Natural killer cell (primary cell): Measurements from ENCODE around the gene RUNX1. TPM values are rescaled to one million over a fixed set of nuclear protein-coding genes. Genes with fewer than 3 reads are reported as not detected.

Experiments used
- ATAC-seq, 3 donors: fragments of 150-1000 bp in 2 of 3; fragments of 200-7000 bp in 1 of 3; cut with Tn5 transposase; 1 replicate in 1 of 3; 2 replicates in 2 of 3; pipeline ENCODE4 v1.10.0; 2021; ENCODE audit warnings: mild to moderate bottlenecking in 2 of 3, moderate library complexity in 2 of 3
- DNase-seq, 2 donors: peaks; one replicate each; pipeline versions ENCODE4 v3.0.0 to v3.0.0-alpha.2; 2013 to 2021; ENCODE audit warnings: mixed read lengths in 1 of 2
- H3K27ac ChIP-seq: one replicate; pipeline ENCODE4 v1.5.1; 2013; ENCODE audit warnings: mild to moderate bottlenecking, low read length
- H3K27me3 ChIP-seq: one replicate; pipeline ENCODE4 v1.6.1; 2013; ENCODE audit warnings: low read length; ENCODE audit not compliant: control insufficient read depth, insufficient read depth
- H3K36me3 ChIP-seq: one replicate; pipeline ENCODE4 v1.6.1; 2013; ENCODE audit warnings: low read length; ENCODE audit not compliant: control insufficient read depth, insufficient read depth
- H3K4me1 ChIP-seq: one replicate; pipeline ENCODE4 v1.6.1; 2013; ENCODE audit warnings: low read length; ENCODE audit not compliant: control insufficient read depth, insufficient read depth
- H3K4me3 ChIP-seq: one replicate; pipeline ENCODE4 v1.5.1; 2013; ENCODE audit warnings: low read length
- H3K9me3 ChIP-seq: one replicate; pipeline ENCODE4 v1.6.1; 2013; ENCODE audit warnings: low read length; ENCODE audit not compliant: control insufficient read depth, insufficient read depth
- H3K27ac Mint-ChIP-seq, 2 donors: one replicate each; pipeline ENCODE4 v1.8.0; 2022; ENCODE audit warnings: mild to moderate bottlenecking in 2 of 2, mixed read lengths in 2 of 2, moderate library complexity in 1 of 2
- H3K27me3 Mint-ChIP-seq, 2 donors: one replicate each; pipeline ENCODE4 v1.8.0; 2022; ENCODE audit warnings: low read depth in 2 of 2, mixed read lengths in 2 of 2
- H3K36me3 Mint-ChIP-seq: one replicate; pipeline ENCODE4 v1.8.0; 2022; ENCODE audit warnings: mixed read lengths
- H3K4me1 Mint-ChIP-seq, 2 donors: one replicate each; pipeline ENCODE4 v1.8.0; 2022; ENCODE audit warnings: mixed read lengths in 2 of 2
- H3K4me3 Mint-ChIP-seq: one replicate; pipeline ENCODE4 v1.8.0; 2022; ENCODE audit warnings: mild to moderate bottlenecking, moderate library complexity, mixed read lengths
- H3K9me3 Mint-ChIP-seq, 2 donors: one replicate each; pipeline ENCODE4 v1.8.0; 2022; ENCODE audit warnings: mixed read lengths in 2 of 2
- WGBS: methylation state at CpG from one replicate; pipeline ENCODE4 v1.1.7; 2013; ENCODE audit warnings: missing lambda C conversion rate; ENCODE audit not compliant: insufficient coverage; 5-methylcytosine and 5-hydroxymethylcytosine counted together
- intact Hi-C: fragments of 100-400 bp; cut with micrococcal nuclease; formaldehyde crosslinking; loops from one replicate; pipeline ENCODE4 v1.14.2; 2022
- total RNA-seq, 4 donors: library from RNA; stranded (reverse); fragments of 120-200 nt in 1 of 4; gene quantifications; one replicate each; pipeline versions ENCODE4 v1.2.3 to v1.2.4, GENCODE V29; 2013 to 2022
- TF ChIP-seq, protein P1 (sequence below): fragments of 200-600 bp; IDR thresholded peaks from one replicate; pipeline ENCODE4 v1.8.0; 2022; ENCODE audit warnings: antibody characterized with exemption

The RUNX1 gene
- total RNA-seq, 3 donors from 2014 or later (not counting 1 experiment from before 2014, with no cell fraction given) = 62.1 to 171 (median 98.2) TPM

DNA sequence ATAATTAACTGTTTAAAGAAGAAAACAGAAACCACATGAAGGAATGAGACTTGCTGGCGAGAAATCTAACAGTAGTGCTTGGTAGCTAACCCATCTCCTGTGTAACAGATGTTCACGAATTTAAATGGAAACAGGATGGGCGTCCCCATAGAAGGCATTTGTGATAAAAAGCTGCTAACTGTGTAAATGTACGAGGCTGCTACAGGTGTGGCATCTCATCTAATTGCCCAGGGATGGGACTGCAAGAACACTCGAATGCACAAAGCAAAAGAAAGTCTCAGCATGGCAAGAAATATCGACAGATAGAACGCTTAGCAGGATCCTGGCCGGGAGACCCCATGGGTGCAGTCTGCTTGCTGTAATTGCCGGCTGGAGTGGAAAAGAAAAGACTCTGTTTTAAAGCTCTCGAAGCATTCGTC lies 112.7 kb downstream of the RUNX1 start:
- peak in 1 of 3 donors; percentile 38 for ATAC-seq

DNA sequence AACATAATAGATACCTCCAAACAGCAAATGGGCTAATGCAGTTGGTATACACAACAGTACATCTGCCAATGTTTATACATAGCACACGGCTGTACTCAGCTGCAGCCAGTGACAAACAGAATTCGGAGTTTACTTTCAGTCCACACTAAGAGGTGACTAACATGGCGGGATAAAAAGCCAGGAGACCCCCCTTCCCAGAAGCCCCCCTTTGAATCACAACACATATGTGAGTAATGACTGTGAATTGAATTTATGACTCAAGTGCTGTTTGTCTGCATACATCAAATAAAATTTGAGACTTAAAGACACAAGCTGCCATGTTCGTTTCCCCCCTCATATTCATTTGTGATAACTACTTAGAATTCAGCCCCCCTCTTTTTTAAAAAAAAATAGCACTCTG lies 113.2 kb downstream of the RUNX1 start:
- TF ChIP-seq, protein P1, sequence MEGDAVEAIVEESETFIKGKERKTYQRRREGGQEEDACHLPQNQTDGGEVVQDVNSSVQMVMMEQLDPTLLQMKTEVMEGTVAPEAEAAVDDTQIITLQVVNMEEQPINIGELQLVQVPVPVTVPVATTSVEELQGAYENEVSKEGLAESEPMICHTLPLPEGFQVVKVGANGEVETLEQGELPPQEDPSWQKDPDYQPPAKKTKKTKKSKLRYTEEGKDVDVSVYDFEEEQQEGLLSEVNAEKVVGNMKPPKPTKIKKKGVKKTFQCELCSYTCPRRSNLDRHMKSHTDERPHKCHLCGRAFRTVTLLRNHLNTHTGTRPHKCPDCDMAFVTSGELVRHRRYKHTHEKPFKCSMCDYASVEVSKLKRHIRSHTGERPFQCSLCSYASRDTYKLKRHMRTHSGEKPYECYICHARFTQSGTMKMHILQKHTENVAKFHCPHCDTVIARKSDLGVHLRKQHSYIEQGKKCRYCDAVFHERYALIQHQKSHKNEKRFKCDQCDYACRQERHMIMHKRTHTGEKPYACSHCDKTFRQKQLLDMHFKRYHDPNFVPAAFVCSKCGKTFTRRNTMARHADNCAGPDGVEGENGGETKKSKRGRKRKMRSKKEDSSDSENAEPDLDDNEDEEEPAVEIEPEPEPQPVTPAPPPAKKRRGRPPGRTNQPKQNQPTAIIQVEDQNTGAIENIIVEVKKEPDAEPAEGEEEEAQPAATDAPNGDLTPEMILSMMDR = no peak
- no peak overlapping the region for H3K4me3 ChIP-seq

More for the DNA sequence above, 112.7 kb downstream of the RUNX1 start:
- Histone ChIP-seq H3K4me3 (no peak overlapping the region), H3K27ac (peak overlapping the region; percentile 44), H3K9me3 (no peaks in the 10 kb centered on the region), H3K27me3 (no peaks in the 10 kb centered on the region), H3K4me1 (peaks cover 29% of the 10 kb centered on the region), H3K36me3 (no peaks in the 10 kb centered on the region)
- intact Hi-C loops = no loop called here
- H3K9me3 Mint-ChIP-seq = no peaks in the 10 kb centered on the region
- H3K4me3 Mint-ChIP-seq = peak overlapping the region; percentile 63
- H3K36me3 Mint-ChIP-seq = no peaks in the 10 kb centered on the region
- TF ChIP-seq, protein P1 = no peak
- WGBS = 31% methylated on average over 9 of the region's 11 CpGs
- peaks cover 70 to 90% of the 10 kb centered on the region in 2 donors for H3K4me1 Mint-ChIP-seq
- H3K27me3 Mint-ChIP-seq = no peaks in the 10 kb centered on the region
- peak in 1 of 2 donors; percentile 57 for DNase-seq
- peak overlapping the region; percentile 93 for H3K27ac Mint-ChIP-seq

DNA sequence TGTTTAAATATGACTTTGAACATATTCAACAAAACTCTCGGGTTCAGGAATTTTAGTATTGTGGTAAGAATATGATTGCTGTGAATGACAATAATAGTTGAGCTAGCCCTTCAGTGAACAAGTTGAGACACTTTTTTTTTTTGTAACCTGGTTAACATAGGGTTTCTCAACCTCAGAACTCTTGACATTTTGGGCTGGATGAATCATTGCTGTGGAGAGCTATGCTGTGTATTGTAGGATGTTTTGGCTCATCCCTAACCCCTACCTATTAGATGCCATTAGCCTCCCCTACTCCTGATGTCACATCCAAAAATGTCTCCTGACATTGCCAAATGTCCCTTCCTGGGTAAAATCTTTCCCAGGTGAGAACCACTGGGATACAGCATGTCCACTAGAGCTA lies 113.7 kb downstream of the RUNX1 start:
- Histone ChIP-seq H3K27ac (peak overlapping the region; percentile 24), H3K27me3 (no peaks in the 10 kb centered on the region), H3K4me1 (peaks cover 29% of the 10 kb centered on the region), H3K4me3 (no peak overlapping the region), H3K9me3 (no peaks in the 10 kb centered on the region), H3K36me3 (no peaks in the 10 kb centered on the region)
- H3K4me1 Mint-ChIP-seq = peaks cover 71 to 87% of the 10 kb centered on the region in 2 donors
- 40% methylated on average over 1 of the region's 1 CpG for WGBS
- ATAC-seq (peak; percentile 42 to 64 (median 60)), DNase-seq (peak in 1 of 2 donors; percentile 46)
- H3K27ac Mint-ChIP-seq = peak overlapping the region; percentile 93
- peak overlapping the region; percentile 78 for H3K4me3 Mint-ChIP-seq
- no peaks in the 10 kb centered on the region for H3K27me3 Mint-ChIP-seq
- intact Hi-C loops = loop anchor here (2.0 kb wide), 3 partner anchors 47 to 91 kb away; no protein-coding TSS in a partner anchor
- H3K36me3 Mint-ChIP-seq = no peaks in the 10 kb centered on the region
- H3K9me3 Mint-ChIP-seq = no peaks in the 10 kb centered on the region
- TF ChIP-seq, protein P1 = no peak

More for the DNA sequence above, 113.2 kb downstream of the RUNX1 start:
- ATAC-seq = peak in 1 of 3 donors; percentile 7
- peak overlapping the region; percentile 78 for H3K4me3 Mint-ChIP-seq
- H3K27ac Mint-ChIP-seq = peak overlapping the region; percentile 93
- no peaks in the 10 kb centered on the region for H3K9me3 Mint-ChIP-seq
- peak overlapping the region; percentile 24 for H3K27ac ChIP-seq
- H3K9me3 ChIP-seq = no peaks in the 10 kb centered on the region
- intact Hi-C loops = loop anchor here (2.0 kb wide), 3 partner anchors 47 to 91 kb away; no protein-coding TSS in a partner anchor
- H3K4me1 ChIP-seq = peaks cover 29% of the 10 kb centered on the region
- no peaks in the 10 kb centered on the region for H3K27me3 ChIP-seq
- H3K27me3 Mint-ChIP-seq = no peaks in the 10 kb centered on the region
- H3K36me3 ChIP-seq = no peaks in the 10 kb centered on the region
- H3K36me3 Mint-ChIP-seq = no peaks in the 10 kb centered on the region
- peaks cover 68 to 87% of the 10 kb centered on the region in 2 donors for H3K4me1 Mint-ChIP-seq
- 67% methylated on average over 3 of the region's 4 CpGs for WGBS
- peak in 1 of 2 donors; percentile 25 for DNase-seq

DNA sequence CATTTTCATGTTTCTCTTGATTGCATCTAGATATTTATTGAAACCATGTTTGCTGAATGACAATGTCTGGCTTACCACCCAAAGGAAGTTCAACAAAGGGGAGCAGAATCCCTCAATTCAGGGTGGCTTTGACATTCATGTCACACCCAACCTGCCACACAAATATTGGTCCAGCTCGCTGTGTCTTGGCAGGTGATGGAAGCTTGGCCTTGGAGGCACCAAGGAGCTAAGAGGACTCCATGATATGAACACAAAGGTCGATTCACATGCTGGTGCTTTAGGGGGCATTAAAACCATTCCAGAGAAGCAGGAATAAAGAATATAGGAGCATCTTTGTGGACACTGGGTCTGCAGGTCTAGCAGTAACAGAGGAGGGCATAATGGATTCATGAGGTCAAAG lies 114.8 kb downstream of the RUNX1 start:
- H3K27ac ChIP-seq = peak overlapping the region; percentile 89
- ATAC-seq (no peak), DNase-seq (no peak)
- H3K4me3 ChIP-seq = no peak overlapping the region
- peaks cover 29% of the 10 kb centered on the region for H3K4me1 ChIP-seq
- intact Hi-C loops = loop anchor here (1.0 to 2.0 kb wide), 5 partner anchors 46 to 115 kb away; partner anchors contain the start of gene RUNX1
- Mint-ChIP-seq H3K27ac (peak overlapping the region; percentile 93), H3K27me3 (no peaks in the 10 kb centered on the region), H3K9me3 (no peaks in the 10 kb centered on the region), H3K36me3 (no peaks in the 10 kb centered on the region), H3K4me1 (peaks cover 65 to 80% of the 10 kb centered on the region in 2 donors), H3K4me3 (peak overlapping the region; percentile 78)
- TF ChIP-seq, protein P1 = no peak
- WGBS = 96% methylated on average over 2 of the region's 2 CpGs
- H3K9me3 ChIP-seq = no peaks in the 10 kb centered on the region
- no peaks in the 10 kb centered on the region for H3K36me3 ChIP-seq
- no peaks in the 10 kb centered on the region for H3K27me3 ChIP-seq
